HG02870 (cell line): ENCODE measurements around the gene FOXC2.

Experiments used
- ATAC-seq: cut with Tn5 transposase; IDR thresholded peaks from one replicate; pipeline ENCODE4 v1.9.1; 2021; ENCODE audit warnings: mild to moderate bottlenecking, moderate library complexity; ENCODE audit not compliant: unreplicated experiment

Gene FOXC2

GRCh38 chr16:86555704-86556075, 10.9 kb upstream of the FOXC2 start:
- ATAC-seq, result no peak

- ATAC-seq, result no peak
Observed at GRCh38 chr16:86556576-86556975, 10.1 kb upstream of the FOXC2 start.

GRCh38 chr16:86557587-86557986, 9.0 kb upstream of the FOXC2 start:
- no peak for ATAC-seq

- no peak for ATAC-seq
Observed at GRCh38 chr16:86558355-86559193, 8.1 kb upstream of the FOXC2 start.

GRCh38 chr16:86559802-86560305, 6.8 kb upstream of the FOXC2 start:
- ATAC-seq, result no peak

- no peak for ATAC-seq
Observed at GRCh38 chr16:86562356-86562755, 4.3 kb upstream of the FOXC2 start.

GRCh38 chr16:86563469-86564345, 2.9 kb upstream of the FOXC2 start:
- ATAC-seq, result no peak

GRCh38 chr16:86565181-86565631, 1.4 kb upstream of the FOXC2 start:
- no peak for ATAC-seq

- no peak for ATAC-seq
Observed at GRCh38 chr16:86565644-86566511, 751 bp upstream of the FOXC2 start.

GRCh38 chr16:86566966-86567700, 504 bp downstream of the FOXC2 start:
- no peak for ATAC-seq

- ATAC-seq, result no peak
Observed at GRCh38 chr16:86567701-86568581, 1.3 kb downstream of the FOXC2 start.

GRCh38 chr16:86568677-86569623, 2.3 kb downstream of the FOXC2 start:
- no peak for ATAC-seq

GRCh38 chr16:86569701-86570447, 3.2 kb downstream of the FOXC2 start:
- no peak for ATAC-seq

- no peak for ATAC-seq
Observed at GRCh38 chr16:86570558-86571529, 4.2 kb downstream of the FOXC2 start.

GRCh38 chr16:86571530-86571915, 4.9 kb downstream of the FOXC2 start:
- ATAC-seq, result no peak

- ATAC-seq, result no peak
Observed at GRCh38 chr16:86572041-86572521, 5.5 kb downstream of the FOXC2 start.
